HG02852 (cell line): ENCODE data around the gene PDE1A.
A peak's percentile ranks its signal among the peaks of the same experiment; 100 is the strongest.

Experiments
- ATAC-seq: cut with Tn5 transposase; IDR thresholded peaks from one replicate; pipeline ENCODE4 v1.9.1; 2021; ENCODE audit warnings: mild to moderate bottlenecking, moderate library complexity; ENCODE audit not compliant: unreplicated experiment

The PDE1A gene

GRCh38 chr2:182220335-182220734, 206.5 kb downstream of the PDE1A start:
- no peak for ATAC-seq

GRCh38 chr2:182210669-182211068, 216.2 kb downstream of the PDE1A start:
- ATAC-seq, result no peak

GRCh38 chr2:182208421-182208820, 218.4 kb downstream of the PDE1A start:
- ATAC-seq, result no peak

- peak; percentile 85 for ATAC-seq
Observed at GRCh38 chr2:182207049-182207746, 219.6 kb downstream of the PDE1A start.

- no peak for ATAC-seq
Observed at GRCh38 chr2:182197529-182197928, 229.3 kb downstream of the PDE1A start.

- no peak for ATAC-seq
Observed at GRCh38 chr2:182193291-182193690, 233.5 kb downstream of the PDE1A start.

- no peak for ATAC-seq
Observed at GRCh38 chr2:182191061-182191460, 235.8 kb downstream of the PDE1A start.

GRCh38 chr2:182187130-182187529, 239.7 kb downstream of the PDE1A start:
- ATAC-seq, result no peak

- ATAC-seq, result peak; percentile 64
Observed at GRCh38 chr2:182186132-182186735, 240.6 kb downstream of the PDE1A start.

- no peak for ATAC-seq
Observed at GRCh38 chr2:182182436-182182835, 244.4 kb downstream of the PDE1A start.

- no peak for ATAC-seq
Observed at GRCh38 chr2:182181381-182181780, 245.5 kb downstream of the PDE1A start.

- ATAC-seq, result no peak
Observed at GRCh38 chr2:182179176-182179575, 247.7 kb downstream of the PDE1A start.

GRCh38 chr2:182173944-182174622, 252.8 kb downstream of the PDE1A start:
- ATAC-seq, result no peak

- ATAC-seq, result no peak
Observed at GRCh38 chr2:182170341-182170740, 256.5 kb downstream of the PDE1A start.

- no peak for ATAC-seq
Observed at GRCh38 chr2:182167882-182168281, 259.0 kb downstream of the PDE1A start.

- ATAC-seq, result no peak
Observed at GRCh38 chr2:182166841-182167240, 260.0 kb downstream of the PDE1A start.

GRCh38 chr2:182166406-182166805, 260.4 kb downstream of the PDE1A start:
- ATAC-seq, result no peak

GRCh38 chr2:182165202-182165601, 261.6 kb downstream of the PDE1A start:
- ATAC-seq, result no peak

GRCh38 chr2:182164686-182165085, 262.1 kb downstream of the PDE1A start:
- no peak for ATAC-seq

GRCh38 chr2:182163878-182164277, 263.0 kb downstream of the PDE1A start:
- no peak for ATAC-seq

- no peak for ATAC-seq
Observed at GRCh38 chr2:182148344-182148743, 278.5 kb downstream of the PDE1A start.

GRCh38 chr2:182144776-182145165, 282.1 kb downstream of the PDE1A start:
- ATAC-seq, result no peak
